Heart left ventricle (tissue), 16 donors: ENCODE measurements around the gene DDX25. TPM values are rescaled to one million over a fixed set of nuclear protein-coding genes. Genes with fewer than 3 reads are reported as not detected.

Experiments
- ATAC-seq, 4 donors: fragments of 200-7000 bp; cut with Tn5 transposase; one replicate each; pipeline ENCODE4 v1.9.1; 2020 to 2022; ENCODE audit warnings: moderate library complexity in 4 of 4, mild to moderate bottlenecking in 3 of 4, moderate number of reproducible peaks in 1 of 4
- DNase-seq, 5 donors: peaks; one replicate each; pipeline ENCODE4 v3.0.0-alpha.2; 2020
- H3K27ac ChIP-seq, 12 donors: fragments of 200-600 bp; sonication (generic) in 4 of 12; one replicate each; pipeline versions ENCODE4 v1.5.0 to v1.8.0; 2016 to 2022; ENCODE audit warnings: mild to moderate bottlenecking in 2 of 12
- H3K27me3 ChIP-seq, 9 donors: fragments of 200-600 bp; sonication (generic) in 2 of 9; one replicate each; pipeline versions ENCODE4 v1.5.1 to v1.8.0; 2016 to 2022; ENCODE audit warnings: mild to moderate bottlenecking in 3 of 9
- H3K36me3 ChIP-seq, 9 donors: fragments of 200-600 bp; sonication (generic) in 2 of 9; one replicate each; pipeline versions ENCODE4 v1.5.0 to v1.8.0; 2018 to 2022; ENCODE audit warnings: mild to moderate bottlenecking in 2 of 9
- H3K4me1 ChIP-seq, 12 donors: fragments of 200-600 bp; sonication (generic) in 4 of 12; one replicate each; pipeline versions ENCODE4 v1.5.0 to v1.8.0; 2016 to 2022; ENCODE audit warnings: mild to moderate bottlenecking in 3 of 12
- H3K4me3 ChIP-seq, 12 donors: fragments of 200-600 bp; sonication (generic) in 4 of 12; one replicate each; pipeline versions ENCODE4 v1.5.0 to v1.8.0; 2017 to 2022; ENCODE audit warnings: mild to moderate bottlenecking in 9 of 12, moderate library complexity in 4 of 12
- H3K9me3 ChIP-seq, 12 donors: fragments of 200-600 bp; sonication (generic) in 4 of 12; one replicate each; pipeline versions ENCODE4 v1.5.0 to v1.8.0; 2016 to 2022; ENCODE audit warnings: mild to moderate bottlenecking in 1 of 12
- POLR2A ChIP-seq, 2 donors: fragments of 450-650 bp; IDR thresholded peaks; one replicate each; pipeline ENCODE4 v1.6.1; 2017; ENCODE audit warnings: antibody characterized with exemption in 2 of 2, mild to moderate bottlenecking in 2 of 2, moderate library complexity in 2 of 2
- WGBS, 4 donors: extraction: QIAGEN DNeasy Blood & Tissue Kit in 2 of 4; methylation state at CpG; one replicate each; pipeline versions ENCODE4 v1.1.5 to v1.1.7; 2013 to 2018; 5-methylcytosine and 5-hydroxymethylcytosine counted together
- intact Hi-C, 10 donors: fragments of 100-400 bp; cut with DNase I; formaldehyde crosslinking; loops; one replicate each; pipeline versions ENCODE4 v1.11.1 to v1.14.2; 2022
- polyA plus RNA-seq, 2 donors: library from polyadenylated mRNA; stranded (reverse); fragments of 200-250 nt; gene quantifications; one replicate each; pipeline ENCODE4 v1.2.3, GENCODE V29; 2013
- total RNA-seq, 9 donors: library from RNA; depleted of rRNA in 2 of 9; stranded (reverse); fragments of >200 nt in 2 of 9; fragmentation: NEBNext Ultra II Directional in 3 of 9; extraction: Animal tissue kit (Norgen Biotek cat#: 25700) in 3 of 9; gene quantifications; one replicate each; pipeline versions ENCODE4 v1.1.0 to v1.2.4, GENCODE V29; 2016 to 2023
- TF ChIP-seq, protein P1 (sequence below), 12 donors: fragments of 200-600 bp; sonication (generic) in 4 of 12; IDR thresholded peaks; one replicate each; pipeline versions ENCODE4 v1.5.0 to v1.8.0; 2018 to 2022; ENCODE audit warnings: antibody characterized with exemption in 12 of 12, mild to moderate bottlenecking in 5 of 12
- donor health status: ischemic (EF 13 %, LVEDD 7.1; RV severe dilation, severe dysfunction).
- donor health status: healthy with polysubstance abuse.
- donor health status: DM: no; HTN: yes; CAD: no.
- donor health status: DM: no; HTN: no; CAD: no.
- donor health status: ischemic (EF 25% LVEDD 6.9; RV normal size, moderate dysfunction).
- donor health status: ischemic (EF 25% LVEDD 5.7; RV mildly dilated, moderate dysfunction).
- donor health status: healthy.
- donor health status: DM: yes; HTN: yes; CAD: no.
- donor health status: ischemic (EF 35%, LVEDD 5.7; RV mildly dilated, moderate dysfunction).
- donor health status: nonischemic (EF 11% LVEDD 7.7; RV severe dilation, severe dysfunction).
- donor health status: DM: yes; HTN: yes; CAD: no.
- donor health status: PGD.
- donor health status: ischemic (EF 29% LVEDD 5.4; RV normal size, mild dysfunction).
- donor health status: nonischemic (EF 23%, LVEDD 6.1; RV moderate dilation, normal function).

DDX25 gene
- total and polyA plus RNA-seq, 11 donors: not detected

DNA sequence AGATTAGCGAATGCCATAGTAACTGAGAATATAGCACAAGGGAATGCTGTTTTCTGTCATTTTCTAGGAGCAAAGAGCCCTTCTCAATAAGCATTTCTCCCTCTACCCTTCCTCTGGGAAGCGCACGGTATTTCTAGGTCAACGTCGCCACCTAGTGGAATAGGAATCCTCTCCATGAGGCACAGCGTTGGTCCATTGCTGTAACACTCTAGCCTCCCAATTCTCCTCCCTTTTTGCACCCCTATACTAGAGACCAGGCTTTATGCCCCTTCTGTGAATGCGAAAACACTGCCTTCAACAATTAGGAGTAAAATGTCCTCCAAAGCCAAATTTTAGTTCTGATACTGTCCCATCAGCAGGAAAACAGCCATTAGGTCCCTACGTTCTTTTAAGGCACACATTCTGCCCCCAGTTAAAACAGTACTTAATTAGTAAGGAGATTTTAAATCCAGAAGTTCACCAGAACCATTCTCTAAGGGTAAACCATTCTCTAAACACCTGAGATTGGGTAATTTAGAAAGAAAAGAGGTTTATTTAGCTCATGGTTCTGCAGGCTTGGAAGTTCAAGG is 29.7 kb upstream of the DDX25 start:
- intact Hi-C loops: loop anchor here in 8 of 10 donors (5.0 to 10.0 kb wide), 6 partner anchors 247 to 920 kb away; partner anchors contain the start of genes CHEK1 (in 5 of the 8), CCDC15 (in 1 of the 8) and EI24 (in 1 of the 8)
- ATAC-seq: peak in 3 of 4 donors; percentile 91 to 98 (median 93)
- Histone ChIP-seq H3K4me3 (peak overlapping the region in 8 of 12 donors; percentile 12 to 38 (median 28)), H3K9me3 (no peaks in the 10 kb centered on the region), H3K36me3 (no peaks in the 10 kb centered on the region), H3K27ac (no peak overlapping the region), H3K27me3 (no peaks in the 10 kb centered on the region), H3K4me1 (no peaks in the 10 kb centered on the region)
- DNase-seq: peak in 4 of 5 donors; percentile 41 to 55 (median 48)
- 10 to 13% (median 12%) methylated on average over 8 of the region's 8 CpGs for WGBS, 4 donors
- TF ChIP-seq POLR2A (IDR thresholded peaks at IDR 0.05): no peak
- TF ChIP-seq, protein P1, sequence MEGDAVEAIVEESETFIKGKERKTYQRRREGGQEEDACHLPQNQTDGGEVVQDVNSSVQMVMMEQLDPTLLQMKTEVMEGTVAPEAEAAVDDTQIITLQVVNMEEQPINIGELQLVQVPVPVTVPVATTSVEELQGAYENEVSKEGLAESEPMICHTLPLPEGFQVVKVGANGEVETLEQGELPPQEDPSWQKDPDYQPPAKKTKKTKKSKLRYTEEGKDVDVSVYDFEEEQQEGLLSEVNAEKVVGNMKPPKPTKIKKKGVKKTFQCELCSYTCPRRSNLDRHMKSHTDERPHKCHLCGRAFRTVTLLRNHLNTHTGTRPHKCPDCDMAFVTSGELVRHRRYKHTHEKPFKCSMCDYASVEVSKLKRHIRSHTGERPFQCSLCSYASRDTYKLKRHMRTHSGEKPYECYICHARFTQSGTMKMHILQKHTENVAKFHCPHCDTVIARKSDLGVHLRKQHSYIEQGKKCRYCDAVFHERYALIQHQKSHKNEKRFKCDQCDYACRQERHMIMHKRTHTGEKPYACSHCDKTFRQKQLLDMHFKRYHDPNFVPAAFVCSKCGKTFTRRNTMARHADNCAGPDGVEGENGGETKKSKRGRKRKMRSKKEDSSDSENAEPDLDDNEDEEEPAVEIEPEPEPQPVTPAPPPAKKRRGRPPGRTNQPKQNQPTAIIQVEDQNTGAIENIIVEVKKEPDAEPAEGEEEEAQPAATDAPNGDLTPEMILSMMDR (IDR thresholded peaks at IDR 0.05): peak; percentile 60 to 82 (median 72)

DNA sequence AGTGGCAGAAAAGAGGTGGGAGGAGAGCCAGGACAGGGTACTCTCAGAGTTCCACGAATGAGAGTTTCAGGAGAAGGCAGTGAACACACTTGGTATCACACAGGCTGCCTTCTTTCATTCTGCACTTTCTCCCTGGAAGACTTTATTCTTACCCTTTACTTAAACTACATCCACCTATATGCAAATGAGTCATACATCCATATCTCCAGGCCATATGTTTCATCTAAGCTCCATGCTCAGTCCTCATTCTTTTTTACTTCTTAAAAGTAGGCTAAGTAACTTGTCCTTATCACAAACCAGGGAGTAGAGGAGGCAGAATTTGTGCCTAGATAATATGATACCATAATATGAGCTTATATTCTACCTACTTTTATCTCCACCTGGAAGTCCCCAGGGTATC is 23.0 kb upstream of the DDX25 start:
- Histone ChIP-seq H3K4me1 (no peaks in the 10 kb centered on the region), H3K36me3 (no peaks in the 10 kb centered on the region), H3K4me3 (no peak overlapping the region), H3K27ac (no peak overlapping the region), H3K9me3 (no peaks in the 10 kb centered on the region), H3K27me3 (no peaks in the 10 kb centered on the region)
- DNase-seq: no peak
- no peak for TF ChIP-seq POLR2A (IDR thresholded peaks at IDR 0.05)
- TF ChIP-seq, protein P1 (IDR thresholded peaks at IDR 0.05): no peak
- intact Hi-C loops: loop anchor here in 2 of 10 donors (10.0 kb wide), 2 partner anchors 256 to 456 kb away; partner anchors contain the start of gene CHEK1 (in 1 of the 2)
- no peak for ATAC-seq
- WGBS, 4 donors: 70 to 87% (median 76%) methylated on average over 1 of the region's 1 CpG

DNA sequence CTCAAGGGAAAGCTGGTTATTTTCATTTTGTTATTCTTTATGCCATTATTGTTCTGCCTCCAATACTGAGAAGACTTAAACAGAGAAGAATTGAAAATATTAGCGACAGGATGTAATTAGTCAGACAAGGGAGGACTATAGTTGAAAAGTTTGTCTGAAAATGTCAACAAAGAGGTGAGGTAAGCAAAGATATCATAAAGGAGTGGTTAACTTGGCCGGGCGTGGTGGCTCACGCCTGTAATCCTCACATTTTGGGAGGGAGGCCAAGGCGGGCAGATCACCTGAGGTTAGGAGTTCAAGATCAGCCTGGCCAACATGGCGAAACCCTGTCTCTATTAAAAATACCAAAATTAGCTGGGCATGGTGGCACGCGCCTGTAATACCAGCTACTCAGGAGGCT is 20.9 kb upstream of the DDX25 start:
- H3K9me3 ChIP-seq: no peaks in the 10 kb centered on the region
- TF ChIP-seq, protein P1 (IDR thresholded peaks at IDR 0.05): no peak
- no peak for TF ChIP-seq POLR2A (IDR thresholded peaks at IDR 0.05)
- ATAC-seq (no peak), DNase-seq (no peak)
- peaks cover 0 to 11% (median 3%) of the 10 kb centered on the region in 12 donors for H3K4me1 ChIP-seq
- H3K4me3 ChIP-seq: no peak overlapping the region
- no peaks in the 10 kb centered on the region for H3K36me3 ChIP-seq
- H3K27me3 ChIP-seq: no peaks in the 10 kb centered on the region
- intact Hi-C loops: loop anchor here in 2 of 10 donors (10.0 kb wide), 2 partner anchors 259 to 459 kb away; partner anchors contain the start of gene CHEK1 (in 1 of the 2)
- 78 to 93% (median 84%) methylated on average over 8 of the region's 8 CpGs for WGBS, 4 donors
- no peak overlapping the region for H3K27ac ChIP-seq

DNA sequence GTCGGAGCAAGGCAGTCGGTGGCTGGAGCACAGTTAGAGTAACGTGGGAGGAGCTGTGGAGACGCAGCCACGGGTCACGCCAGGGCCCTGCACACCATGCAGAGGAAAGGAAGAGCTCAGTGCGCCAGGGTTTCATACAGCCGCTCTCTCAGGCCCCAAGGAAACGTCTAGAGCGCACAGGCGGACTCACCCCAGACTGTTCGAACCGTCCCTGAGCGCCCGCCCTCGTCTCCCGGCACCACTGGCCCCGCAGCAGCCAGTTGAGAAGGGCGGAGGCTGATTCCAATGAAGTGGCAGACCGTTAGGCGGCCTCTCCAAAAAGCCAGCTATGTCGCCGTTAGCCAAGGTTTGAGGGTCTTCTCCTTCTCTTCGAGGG is 17.3 kb upstream of the DDX25 start:
- WGBS, 4 donors: 19 to 45% (median 20%) methylated on average over 12 to 24 of the region's 24 CpGs

More for the DNA sequence above, 17.3 kb upstream of the DDX25 start:
- H3K36me3 ChIP-seq: peaks cover 0 to 5% (median under 1%) of the 10 kb centered on the region in 9 donors
- DNase-seq (peak; percentile 30 to 73 (median 56)), ATAC-seq (peak; percentile 47 to 54 (median 48))
- TF ChIP-seq POLR2A (IDR thresholded peaks at IDR 0.05): no peak
- TF ChIP-seq, protein P1 (IDR thresholded peaks at IDR 0.05): no peak
- H3K27me3 ChIP-seq: no peaks in the 10 kb centered on the region
- peak overlapping the region in 11 of 12 donors; percentile 56 to 95 (median 80) for H3K4me3 ChIP-seq
- H3K27ac ChIP-seq: peak overlapping the region in 11 of 12 donors; percentile 80 to 98 (median 94)
- H3K4me1 ChIP-seq: peaks cover 0 to 27% (median 5%) of the 10 kb centered on the region in 12 donors
- H3K9me3 ChIP-seq: no peaks in the 10 kb centered on the region
- intact Hi-C loops: loop anchor here in 3 of 10 donors (5.0 to 10.0 kb wide), 3 partner anchors 260 to 462 kb away; partner anchors contain the start of gene CHEK1 (in 2 of the 3)
